ENCODE data around the gene CNTD1.
"Not testable (repeated sequence)": the region's sequence is repeated elsewhere in the genome, so short reads cannot be mapped to it uniquely, and the experiment has no call there.

DNA sequence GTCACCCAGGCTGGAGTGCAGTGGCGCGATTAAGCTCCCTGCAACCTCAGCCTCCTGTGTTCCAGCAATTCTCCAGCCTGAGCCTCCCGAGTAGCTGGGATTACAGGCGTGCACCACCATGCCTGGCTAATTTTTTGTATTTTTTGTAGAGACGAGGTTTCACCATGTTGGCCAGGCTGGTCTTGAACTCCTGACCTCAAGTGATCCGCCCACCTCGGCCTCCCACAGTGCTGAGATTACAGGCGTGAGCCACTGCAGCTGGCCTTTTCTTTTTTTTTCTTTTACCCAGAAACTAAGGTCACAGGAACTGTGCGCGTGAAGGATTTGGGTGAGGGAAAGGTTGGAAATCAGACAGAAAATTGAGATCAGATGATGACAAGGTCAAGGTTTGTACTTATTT lies 28.7 kb upstream of the CNTD1 start:
- not testable (repeated sequence) for TF ChIP-seq POLR2A, CTCF, EP300 (IDR thresholded peaks at IDR 0.05)

Data from tibial nerve (tissue), 4 donors.